GM18858 (cell line): ENCODE results near the gene EFS.
"Not testable (repeated sequence)": the region's sequence is repeated elsewhere in the genome, so short reads cannot be mapped to it uniquely, and the experiment has no call there.

Source experiments
- ATAC-seq: cut with Tn5 transposase; IDR thresholded peaks from one replicate; pipeline ENCODE4 v1.9.1; 2021; ENCODE audit not compliant: unreplicated experiment

Gene EFS

DNA sequence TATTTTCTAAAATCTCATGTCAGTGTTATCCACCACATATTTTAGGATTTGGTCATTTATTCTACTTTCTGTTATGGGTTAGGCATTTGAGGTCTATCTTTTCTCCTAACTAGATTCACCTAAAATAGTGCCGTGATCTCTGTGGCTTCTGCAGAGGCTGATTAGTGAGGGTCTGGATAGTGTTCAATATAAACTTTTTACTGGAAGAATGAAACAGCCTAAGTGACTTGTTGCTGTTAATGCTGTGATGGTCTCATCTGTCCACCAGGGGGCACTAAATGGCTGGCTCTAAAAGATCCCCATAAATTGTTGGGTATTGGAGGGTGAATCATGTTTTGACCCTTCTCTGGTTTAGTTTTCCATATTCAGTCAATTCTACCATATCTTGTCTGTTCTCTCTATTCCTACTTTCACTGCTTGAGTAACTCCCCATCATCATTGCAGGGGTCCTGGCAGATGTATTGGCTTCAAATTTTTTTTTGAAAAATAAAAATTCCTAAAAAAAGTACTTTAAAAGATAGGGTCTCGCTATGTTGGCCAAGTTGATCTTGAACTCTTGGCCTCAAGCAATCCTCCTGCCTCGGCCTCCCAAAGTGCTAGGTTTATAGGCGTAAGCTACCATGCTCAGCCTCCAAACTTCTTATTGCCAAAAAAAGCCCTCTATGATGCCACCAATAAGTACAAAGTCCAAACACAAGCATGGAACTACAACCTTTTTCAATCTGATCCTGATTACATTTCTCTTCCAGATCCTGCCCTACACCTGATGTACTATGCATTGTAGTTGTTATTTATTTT, 36.8 kb downstream of the EFS start:
- no peak for ATAC-seq

DNA sequence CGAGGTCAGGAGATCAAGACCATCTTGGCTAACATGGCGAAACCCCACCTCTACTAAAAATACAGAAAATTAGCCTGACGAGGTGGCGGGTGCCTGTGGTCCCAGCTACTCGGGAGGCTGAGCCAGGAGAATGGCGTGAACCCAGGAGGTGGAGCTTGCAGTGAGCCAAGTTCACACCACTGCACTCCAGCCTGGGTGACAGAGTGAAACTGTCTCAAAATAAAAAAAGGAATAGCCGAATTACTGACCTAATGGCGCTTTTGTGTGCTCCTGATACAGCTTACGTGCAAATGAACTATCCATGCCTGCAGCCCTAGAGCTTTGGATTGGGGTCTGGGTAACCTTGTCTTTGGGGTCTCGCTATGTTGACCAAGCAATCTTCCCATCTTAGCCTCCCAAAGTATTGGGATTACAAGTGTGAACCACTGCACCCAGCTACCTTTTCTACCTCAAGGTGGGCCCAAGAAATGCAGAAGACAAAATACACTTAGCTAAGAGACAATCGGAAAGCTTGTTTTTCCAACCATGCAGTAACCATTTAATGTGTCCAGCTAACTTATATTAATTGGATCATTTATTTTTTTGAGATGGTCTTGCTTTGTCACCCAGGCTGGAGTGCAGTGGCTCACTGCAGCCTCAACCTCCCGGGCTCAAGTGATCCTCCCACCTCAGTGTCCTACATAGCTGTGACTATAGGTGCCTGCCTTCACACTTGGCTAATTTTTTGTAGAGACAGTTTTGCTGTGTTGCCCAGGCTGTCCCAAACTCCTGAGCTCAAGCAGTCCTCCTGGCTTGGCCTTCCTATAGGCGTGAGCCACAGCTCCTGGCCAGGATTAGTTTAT, 38.3 kb downstream of the EFS start:
- no peak for ATAC-seq

DNA sequence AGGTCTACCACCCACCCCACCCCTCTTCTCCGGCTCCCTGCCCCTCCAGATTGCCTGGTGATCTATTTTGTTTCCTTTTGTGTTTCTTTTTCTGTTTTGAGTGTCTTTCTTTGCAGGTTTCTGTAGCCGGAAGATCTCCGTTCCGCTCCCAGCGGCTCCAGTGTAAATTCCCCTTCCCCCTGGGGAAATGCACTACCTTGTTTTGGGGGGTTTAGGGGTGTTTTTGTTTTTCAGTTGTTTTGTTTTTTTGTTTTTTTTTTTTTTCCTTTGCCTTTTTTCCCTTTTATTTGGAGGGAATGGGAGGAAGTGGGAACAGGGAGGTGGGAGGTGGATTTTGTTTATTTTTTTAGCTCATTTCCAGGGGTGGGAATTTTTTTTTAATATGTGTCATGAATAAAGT, 39.2 kb downstream of the EFS start:
- not testable (repeated sequence) for ATAC-seq

GRCh38 chr14:23324993-23325392, 40.0 kb downstream of the EFS start:
- ATAC-seq = no peak

DNA sequence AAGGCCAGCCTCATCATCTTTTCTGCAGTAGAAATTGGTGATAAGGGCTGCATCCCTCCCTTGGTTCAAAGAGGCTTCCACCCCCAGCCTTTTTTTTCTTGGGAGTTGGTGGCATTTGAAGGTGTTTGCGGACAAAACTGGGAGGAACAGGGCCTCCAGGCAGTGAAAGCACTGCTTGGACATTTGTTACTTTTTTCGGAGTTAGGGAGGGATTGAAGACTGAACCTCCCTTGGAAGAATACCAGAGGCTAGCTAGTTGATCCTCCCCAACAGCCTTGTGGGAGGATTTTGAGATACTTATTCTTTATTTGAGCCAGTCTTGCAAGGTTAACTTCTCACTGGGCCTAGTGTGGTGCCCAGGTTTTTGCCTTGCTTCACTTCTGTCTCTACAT, 40.5 kb downstream of the EFS start:
- no peak for ATAC-seq

DNA sequence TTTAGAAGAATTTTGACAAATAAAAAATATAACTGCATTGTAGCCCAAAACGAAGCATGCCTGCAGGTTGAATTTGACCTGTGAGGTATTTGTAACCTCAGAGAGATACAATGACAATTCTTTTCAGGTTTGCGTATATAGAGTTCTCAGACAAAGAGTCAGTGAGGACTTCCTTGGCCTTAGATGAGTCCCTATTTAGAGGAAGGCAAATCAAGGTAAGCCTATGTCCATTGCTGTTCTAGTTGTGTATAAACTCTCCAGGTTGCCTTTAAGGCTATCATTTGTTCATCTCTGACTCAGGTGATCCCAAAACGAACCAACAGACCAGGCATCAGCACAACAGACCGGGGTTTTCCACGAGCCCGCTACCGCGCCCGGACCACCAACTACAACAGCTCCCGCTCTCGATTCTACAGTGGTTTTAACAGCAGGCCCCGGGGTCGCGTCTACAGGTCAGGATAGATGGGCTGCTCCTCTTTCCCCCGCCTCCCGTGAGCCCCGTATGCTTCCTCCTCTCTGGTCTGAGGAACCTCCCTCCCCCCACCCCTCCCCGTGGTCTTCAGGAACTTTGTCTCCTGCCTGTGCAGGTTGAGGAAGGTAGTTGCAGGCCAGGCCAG, 41.0 kb downstream of the EFS start:
- no peak for ATAC-seq

- ATAC-seq = no peak
These were observed 42.1 kb downstream of the EFS start for GRCh38 chr14:23322568-23323517.

- ATAC-seq = no peak
These were observed 43.1 kb downstream of the EFS start for GRCh38 chr14:23321572-23322547.

DNA sequence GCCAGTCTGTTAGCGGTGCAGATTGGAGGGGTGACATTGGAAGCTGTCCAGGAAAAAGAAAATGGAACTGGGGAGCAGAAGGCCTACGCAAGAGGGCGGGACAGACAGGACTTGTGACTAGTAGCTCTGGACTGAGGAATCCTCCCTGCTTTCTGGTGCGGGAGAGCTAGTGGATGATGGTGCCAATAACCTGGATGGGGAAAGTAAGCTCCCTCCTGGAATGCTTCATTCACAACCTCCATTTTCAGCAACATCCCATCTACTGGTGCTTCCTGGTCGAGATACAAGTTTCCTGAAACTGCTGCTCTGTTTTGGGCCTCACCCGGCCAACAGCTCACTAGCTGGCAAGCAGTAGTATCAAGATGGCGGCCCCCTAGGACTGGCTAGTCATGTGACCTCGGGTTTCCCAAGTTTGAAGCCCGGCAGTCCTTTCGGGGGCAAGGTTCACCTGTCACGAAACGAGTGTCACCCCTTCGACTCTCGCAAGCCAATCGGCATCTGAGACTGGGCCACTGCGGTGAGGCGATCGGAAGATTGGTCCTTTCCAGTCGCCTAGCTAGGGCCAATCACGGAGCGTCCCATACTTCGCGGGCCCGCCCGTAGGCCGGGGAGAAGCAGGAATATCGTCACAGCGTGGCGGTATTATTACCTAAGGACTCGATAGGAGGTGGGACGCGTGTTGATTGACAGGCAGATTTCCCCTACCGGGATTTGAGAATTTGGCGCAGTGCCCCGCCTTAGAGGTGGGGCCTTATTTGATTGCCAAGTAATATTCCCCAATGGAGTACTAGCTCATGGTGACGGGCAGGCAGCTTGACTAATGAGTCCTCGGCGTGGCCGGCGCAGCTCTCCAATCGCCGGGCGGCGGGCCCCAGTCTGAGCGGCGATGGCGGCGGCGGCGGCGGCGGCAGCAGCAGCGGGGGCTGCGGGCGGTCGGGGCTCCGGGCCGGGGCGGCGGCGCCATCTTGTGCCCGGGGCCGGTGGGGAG, 44.1 kb downstream of the EFS start, which contains the start of gene PABPN1:
PABPN1 (plus strand) TSS at position 874 of the 988 bp plus-strand sequence; CDS start at position 887, 13 bp downstream.
- ATAC-seq = peak; percentile 87

- no peak for ATAC-seq
These were observed 45.0 kb downstream of the EFS start for GRCh38 chr14:23319746-23320583.

GRCh38 chr14:23316300-23316699, 48.7 kb downstream of the EFS start:
- no peak for ATAC-seq

- ATAC-seq = no peak
These were observed 54.4 kb downstream of the EFS start for GRCh38 chr14:23310546-23310945.

- no peak for ATAC-seq
These were observed 56.1 kb downstream of the EFS start for GRCh38 chr14:23308721-23309445.

- no peak for ATAC-seq
These were observed 57.0 kb downstream of the EFS start for GRCh38 chr14:23307687-23308644.

- ATAC-seq = no peak
These were observed 57.8 kb downstream of the EFS start for GRCh38 chr14:23307146-23307530.
